Neural crest cell (in vitro differentiated cells): ENCODE measurements around the gene GPR132. TPM values are rescaled to one million over a fixed set of nuclear protein-coding genes. Genes with fewer than 3 reads are reported as not detected.

Experiments used
- DNase-seq: peaks from one replicate; pipeline ENCODE4 v3.0.0; 2021; ENCODE audit warnings: low read depth, mixed read lengths, low spot score
- H3K27ac Mint-ChIP-seq: one replicate; pipeline ENCODE4 v1.8.0; 2021; ENCODE audit warnings: mild to moderate bottlenecking, mixed read lengths; ENCODE audit not compliant: unreplicated experiment
- H3K27me3 Mint-ChIP-seq: 2 replicates; pipeline ENCODE4 v1.8.0; 2021; ENCODE audit warnings: low read depth, mild to moderate bottlenecking, mixed read lengths
- H3K36me3 Mint-ChIP-seq: 2 replicates; pipeline ENCODE4 v1.8.0; 2021; ENCODE audit warnings: low read depth, mild to moderate bottlenecking, mixed read lengths
- H3K4me1 Mint-ChIP-seq: 2 replicates; pipeline ENCODE4 v1.8.0; 2021; ENCODE audit warnings: mixed read lengths
- H3K4me3 Mint-ChIP-seq: one replicate; pipeline ENCODE4 v1.8.0; 2021; ENCODE audit warnings: mild to moderate bottlenecking, mixed read lengths
- H3K9me3 Mint-ChIP-seq: 2 replicates; pipeline ENCODE4 v1.8.0; 2021; ENCODE audit warnings: mixed read lengths
- total RNA-seq: library from RNA; stranded (reverse); gene quantifications from 2 replicates; pipeline ENCODE4 v1.2.1, GENCODE V29; 2021
- TF ChIP-seq, protein P1 (sequence below): fragments of 200-600 bp; sonication (generic); conservative IDR thresholded peaks from 2 replicates; pipeline ENCODE4 v1.5.0; 2021; ENCODE audit warnings: antibody characterized with exemption, mild to moderate bottlenecking

Gene GPR132
- total RNA-seq, 1 donor from 2014 or later, result not detected

DNA sequence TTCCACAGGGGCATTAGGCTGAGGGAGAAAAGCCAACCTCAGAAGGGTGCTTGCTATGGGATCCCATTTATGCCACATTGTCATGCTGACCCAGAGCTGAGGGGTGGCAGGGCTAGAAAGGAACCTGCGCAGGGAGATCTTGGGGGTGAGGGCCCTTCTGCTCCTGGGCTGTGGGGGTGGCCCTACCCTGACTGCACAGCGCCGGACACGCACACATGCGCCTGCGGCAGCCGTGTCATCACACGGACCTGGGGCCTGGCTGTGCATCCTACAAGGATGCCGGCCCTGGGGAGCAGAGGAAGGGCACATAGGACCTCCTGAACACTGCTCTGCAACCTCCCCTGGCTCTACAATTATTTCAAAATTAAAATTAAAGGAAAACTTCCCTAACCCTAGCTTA lies 51.2 kb downstream of the GPR132 start:
- TF ChIP-seq, protein P1, sequence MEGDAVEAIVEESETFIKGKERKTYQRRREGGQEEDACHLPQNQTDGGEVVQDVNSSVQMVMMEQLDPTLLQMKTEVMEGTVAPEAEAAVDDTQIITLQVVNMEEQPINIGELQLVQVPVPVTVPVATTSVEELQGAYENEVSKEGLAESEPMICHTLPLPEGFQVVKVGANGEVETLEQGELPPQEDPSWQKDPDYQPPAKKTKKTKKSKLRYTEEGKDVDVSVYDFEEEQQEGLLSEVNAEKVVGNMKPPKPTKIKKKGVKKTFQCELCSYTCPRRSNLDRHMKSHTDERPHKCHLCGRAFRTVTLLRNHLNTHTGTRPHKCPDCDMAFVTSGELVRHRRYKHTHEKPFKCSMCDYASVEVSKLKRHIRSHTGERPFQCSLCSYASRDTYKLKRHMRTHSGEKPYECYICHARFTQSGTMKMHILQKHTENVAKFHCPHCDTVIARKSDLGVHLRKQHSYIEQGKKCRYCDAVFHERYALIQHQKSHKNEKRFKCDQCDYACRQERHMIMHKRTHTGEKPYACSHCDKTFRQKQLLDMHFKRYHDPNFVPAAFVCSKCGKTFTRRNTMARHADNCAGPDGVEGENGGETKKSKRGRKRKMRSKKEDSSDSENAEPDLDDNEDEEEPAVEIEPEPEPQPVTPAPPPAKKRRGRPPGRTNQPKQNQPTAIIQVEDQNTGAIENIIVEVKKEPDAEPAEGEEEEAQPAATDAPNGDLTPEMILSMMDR, result no peak
- H3K27ac Mint-ChIP-seq, result peak overlapping the region; percentile 15
- H3K4me1 Mint-ChIP-seq, result peaks cover 50% of the 10 kb centered on the region
- H3K36me3 Mint-ChIP-seq, result peaks cover 6% of the 10 kb centered on the region
- H3K27me3 Mint-ChIP-seq, result no peaks in the 10 kb centered on the region
- no peak for DNase-seq
- H3K4me3 Mint-ChIP-seq, result peak overlapping the region; percentile 52
- no peaks in the 10 kb centered on the region for H3K9me3 Mint-ChIP-seq

DNA sequence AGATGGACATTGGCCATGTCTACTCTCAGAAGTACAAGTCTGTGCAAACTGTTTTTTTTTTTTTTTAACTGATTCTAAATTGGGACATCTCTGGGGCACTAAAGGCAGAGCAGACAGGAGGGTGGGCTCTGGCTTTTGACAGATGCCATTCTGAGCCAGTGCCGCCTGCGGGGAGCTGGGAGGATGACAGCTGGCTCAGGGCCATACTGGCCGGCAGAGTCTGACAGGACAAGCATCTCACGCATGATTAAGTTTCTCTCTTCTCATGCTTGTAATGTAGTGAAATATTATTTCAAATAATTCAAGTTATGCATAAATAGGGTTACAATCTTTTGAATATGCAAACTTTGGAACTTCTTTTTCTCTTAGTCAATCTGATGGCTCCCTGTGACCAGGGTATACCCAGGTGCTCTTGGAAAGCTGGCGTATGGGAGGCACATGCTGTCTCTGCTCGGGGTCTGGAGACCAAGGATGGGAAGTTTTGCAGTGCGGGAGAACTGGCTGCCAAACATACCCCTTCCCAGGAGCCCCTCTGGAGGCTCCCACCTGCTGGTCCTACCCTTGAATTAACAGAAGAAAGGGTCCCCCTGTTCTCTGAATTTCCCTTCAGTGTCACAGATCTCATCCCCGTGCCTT lies 52.0 kb downstream of the GPR132 start:
- Mint-ChIP-seq H3K36me3 (peaks cover 6% of the 10 kb centered on the region), H3K9me3 (no peaks in the 10 kb centered on the region), H3K4me1 (peaks cover 46% of the 10 kb centered on the region), H3K27ac (no peak overlapping the region), H3K27me3 (no peaks in the 10 kb centered on the region), H3K4me3 (peak overlapping the region; percentile 27)
- TF ChIP-seq, protein P1, result no peak
- DNase-seq, result no peak

DNA sequence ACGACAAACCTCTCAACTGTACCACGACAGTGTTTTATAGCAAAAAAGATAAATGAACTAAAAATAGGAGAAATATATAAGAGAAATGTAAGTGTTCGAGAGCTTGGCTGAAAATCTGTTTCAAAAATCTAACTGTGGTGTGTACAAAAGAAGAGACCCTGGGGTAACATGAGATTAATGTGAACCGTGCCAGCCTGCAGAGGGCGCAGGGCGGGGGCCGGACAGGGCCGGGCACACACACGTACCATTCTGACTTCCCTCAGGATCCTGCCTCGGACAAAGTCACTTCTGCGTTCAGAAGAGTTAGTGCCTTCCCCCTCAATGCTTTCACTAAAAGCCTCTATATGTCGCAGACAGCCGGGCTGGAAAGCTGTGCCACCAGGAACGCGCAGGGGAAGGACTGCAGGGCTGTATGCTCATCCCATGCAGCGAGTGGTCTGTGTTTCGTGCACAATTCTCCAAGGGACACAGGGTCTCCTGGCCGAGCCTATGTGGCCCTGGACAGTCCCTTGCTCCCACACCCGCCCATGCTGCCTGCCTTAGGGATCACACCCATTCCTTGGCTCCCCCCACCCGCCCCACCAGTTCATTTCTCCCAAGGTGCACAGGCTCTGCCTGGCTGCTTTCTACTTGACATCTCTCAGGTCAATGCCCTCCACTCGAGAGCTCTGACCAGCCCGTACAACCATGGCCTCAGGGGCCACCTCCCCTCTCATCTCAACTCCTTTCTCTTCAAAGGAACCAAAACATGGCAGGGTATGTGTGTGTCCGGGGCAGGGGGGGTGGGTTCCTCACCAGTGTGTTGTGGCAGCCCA lies 52.9 kb downstream of the GPR132 start:
- H3K27me3 Mint-ChIP-seq, result no peaks in the 10 kb centered on the region
- H3K4me1 Mint-ChIP-seq, result peaks cover 38% of the 10 kb centered on the region
- TF ChIP-seq, protein P1, result peak; percentile 21

DNA sequence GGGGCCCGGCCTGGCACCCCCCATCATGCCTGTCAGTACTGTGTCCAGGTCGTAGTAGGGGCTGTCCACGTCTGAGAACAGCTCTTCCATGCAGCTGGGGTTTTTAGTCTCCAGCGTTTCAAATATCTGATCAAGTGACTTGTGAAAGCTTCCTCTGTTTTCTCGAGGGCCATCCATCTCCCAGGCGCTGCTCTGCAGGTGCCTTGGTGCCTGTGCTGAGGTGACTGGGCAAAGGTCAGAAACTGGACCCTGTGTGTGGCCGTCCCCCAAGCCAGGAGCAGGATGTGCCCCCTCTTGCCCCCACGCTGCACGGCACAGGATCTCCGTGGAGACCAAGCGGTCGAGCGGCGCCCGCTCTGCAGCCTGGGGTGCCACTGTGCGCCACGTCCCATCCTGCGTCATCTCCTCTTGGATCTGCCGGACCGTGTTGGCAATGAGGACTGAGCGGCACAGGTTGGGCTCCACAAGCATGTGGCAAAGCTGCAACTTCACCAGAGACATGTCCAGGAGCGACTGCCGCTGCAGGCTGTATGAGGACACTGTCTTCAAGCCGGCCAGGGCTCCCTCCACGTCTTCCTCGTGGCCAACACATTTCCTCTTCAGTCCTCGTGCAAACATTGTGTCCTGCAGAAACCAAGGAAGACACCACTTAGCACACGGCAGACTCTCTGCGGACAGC lies 53.8 kb downstream of the GPR132 start:
- H3K4me3 Mint-ChIP-seq, result no peak overlapping the region

More for the DNA sequence above, 52.9 kb downstream of the GPR132 start:
- peaks cover 4% of the 10 kb centered on the region for H3K36me3 Mint-ChIP-seq
- H3K9me3 Mint-ChIP-seq, result no peaks in the 10 kb centered on the region
- H3K4me3 Mint-ChIP-seq, result no peak overlapping the region
- H3K27ac Mint-ChIP-seq, result no peak overlapping the region
- no peak for DNase-seq

DNA sequence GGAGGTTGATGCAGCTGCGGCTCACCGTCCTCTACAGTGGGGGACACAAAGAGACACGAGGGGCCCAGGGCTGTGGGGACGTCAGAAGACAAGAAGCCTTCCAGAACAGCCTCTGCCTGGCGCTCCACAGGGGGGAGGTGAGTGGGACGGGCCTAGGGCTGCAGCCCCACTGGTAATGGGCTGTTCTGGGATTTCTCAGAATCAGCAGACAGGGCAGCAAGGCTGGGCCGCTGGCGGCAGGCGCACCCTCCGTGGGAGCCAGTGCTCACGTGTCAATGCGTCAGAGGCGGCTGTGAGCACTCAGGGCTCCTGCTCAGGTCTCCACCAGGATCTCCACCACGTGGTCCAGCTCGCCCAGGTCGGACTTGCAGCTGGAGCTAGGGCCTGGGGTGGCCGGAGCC lies 54.3 kb downstream of the GPR132 start:
- no peaks in the 10 kb centered on the region for H3K27me3 Mint-ChIP-seq
- H3K27ac Mint-ChIP-seq, result no peak overlapping the region
- no peak overlapping the region for H3K4me3 Mint-ChIP-seq
- TF ChIP-seq, protein P1, result no peak
- H3K4me1 Mint-ChIP-seq, result peaks cover 27% of the 10 kb centered on the region
- DNase-seq, result no peak
- H3K9me3 Mint-ChIP-seq, result no peaks in the 10 kb centered on the region
- H3K36me3 Mint-ChIP-seq, result peaks cover 1% of the 10 kb centered on the region

More for the DNA sequence above, 53.8 kb downstream of the GPR132 start:
- no peak for DNase-seq
- no peaks in the 10 kb centered on the region for H3K9me3 Mint-ChIP-seq
- peaks cover 4% of the 10 kb centered on the region for H3K36me3 Mint-ChIP-seq
- H3K4me1 Mint-ChIP-seq, result peaks cover 32% of the 10 kb centered on the region
- H3K27me3 Mint-ChIP-seq, result no peaks in the 10 kb centered on the region
- H3K27ac Mint-ChIP-seq, result no peak overlapping the region
- TF ChIP-seq, protein P1, result no peak
